Heart right ventricle (tissue), 16 donors: ENCODE results near the gene SOAT2. TPM values are rescaled to one million over a fixed set of nuclear protein-coding genes. Genes with fewer than 3 reads are reported as not detected.
A peak's percentile ranks its signal among the peaks of the same experiment; 100 is the strongest.

Source experiments
- ATAC-seq, 8 donors: fragments of 200-7000 bp; cut with Tn5 transposase; one replicate each; pipeline ENCODE4 v1.9.1; 2020; ENCODE audit warnings: mild to moderate bottlenecking in 8 of 8, moderate library complexity in 8 of 8, moderate number of reproducible peaks in 1 of 8
- DNase-seq, 2 donors: peaks; one replicate each; pipeline ENCODE4 v3.0.0-alpha.2; 2020
- H3K27ac ChIP-seq, 10 donors: fragments of 200-600 bp; sonication (generic) in 2 of 10; one replicate each; pipeline versions ENCODE4 v1.5.0 to v1.8.0; 2020 to 2022; ENCODE audit warnings: mild to moderate bottlenecking in 3 of 10
- H3K27me3 ChIP-seq, 7 donors: fragments of 200-600 bp; one replicate each; pipeline ENCODE4 v1.8.0; 2021 to 2022; ENCODE audit warnings: mild to moderate bottlenecking in 2 of 7
- H3K36me3 ChIP-seq, 9 donors: fragments of 200-600 bp; sonication (generic) in 1 of 9; one replicate each; pipeline versions ENCODE4 v1.5.0 to v1.8.0; 2020 to 2022; ENCODE audit warnings: mild to moderate bottlenecking in 2 of 9
- H3K4me1 ChIP-seq, 9 donors: fragments of 200-600 bp; sonication (generic) in 1 of 9; one replicate each; pipeline versions ENCODE4 v1.5.0 to v1.8.0; 2020 to 2022; ENCODE audit warnings: mild to moderate bottlenecking in 4 of 9
- H3K4me3 ChIP-seq, 10 donors: fragments of 200-600 bp; sonication (generic) in 2 of 10; one replicate each; pipeline versions ENCODE4 v1.5.0 to v1.8.0; 2020 to 2022; ENCODE audit warnings: mild to moderate bottlenecking in 7 of 10, moderate library complexity in 2 of 10
- H3K9me3 ChIP-seq, 11 donors: fragments of 200-600 bp in 10 of 11; sonication (generic) in 2 of 11; one replicate each; pipeline versions ENCODE4 v1.5.0 to v1.8.0; 2013 to 2022; ENCODE audit warnings: mild to moderate bottlenecking in 2 of 11, control low read depth in 1 of 11, moderate library complexity in 1 of 11
- WGBS, 2 donors: extraction: QIAGEN DNeasy Blood & Tissue Kit; methylation state at CpG; one replicate each; pipeline ENCODE4 v1.1.7; 2013; ENCODE audit warnings: inconsistent platforms in 1 of 2; 5-methylcytosine and 5-hydroxymethylcytosine counted together
- intact Hi-C, 10 donors: fragments of 100-400 bp; cut with DNase I; formaldehyde crosslinking; loops; one replicate each; pipeline versions ENCODE4 v1.11.1 to v1.14.2; 2022
- polyA plus RNA-seq, 2 donors: library from polyadenylated mRNA; stranded (reverse); fragments of 200-250 nt; gene quantifications; one replicate each; pipeline ENCODE4 v1.2.3, GENCODE V29; 2013
- total RNA-seq, 10 donors: library from RNA; stranded (reverse); fragmentation: NEBNext Ultra II Directional in 3 of 10; extraction: Animal tissue kit (Norgen Biotek cat#: 25700) in 3 of 10; gene quantifications; one replicate each; pipeline versions ENCODE4 v1.2.1 to v1.2.4, GENCODE V29; 2021 to 2023
- TF ChIP-seq, protein P1 (sequence below), 9 donors: fragments of 200-600 bp; sonication (generic) in 2 of 9; IDR thresholded peaks; one replicate each; pipeline versions ENCODE4 v1.5.0 to v1.8.0; 2021 to 2022; ENCODE audit warnings: antibody characterized with exemption in 9 of 9, mild to moderate bottlenecking in 5 of 9, moderate library complexity in 1 of 9
- donor health status: Arrhythmogenic right ventricular cardiomyopathy.
- donor health status: ischemic (EF 13 %, LVEDD 7.1; RV severe dilation, severe dysfunction).
- donor health status: healthy with polysubstance abuse.
- donor health status: DM: no; HTN: yes; CAD: no.
- donor health status: DM: no; HTN: no; CAD: no.
- donor health status: ischemic (EF 25% LVEDD 6.9; RV normal size, moderate dysfunction).
- donor health status: ischemic (EF 25% LVEDD 5.7; RV mildly dilated, moderate dysfunction).
- donor health status: healthy.
- donor health status: DM: yes; HTN: yes; CAD: no.
- donor health status: Ischemic cardiomyopathy.
- donor health status: ischemic (EF 35%, LVEDD 5.7; RV mildly dilated, moderate dysfunction).
- donor health status: nonischemic (EF 11% LVEDD 7.7; RV severe dilation, severe dysfunction).
- donor health status: DM: yes; HTN: yes; CAD: no.
- donor health status: PGD.
- donor health status: ischemic (EF 29% LVEDD 5.4; RV normal size, mild dysfunction).
- donor health status: nonischemic (EF 23%, LVEDD 6.1; RV moderate dilation, normal function).

Gene SOAT2
- total and polyA plus RNA-seq, 12 donors: 0.03 TPM; not detected in 11

GRCh38 chr12:53059434-53060063, 43.7 kb upstream of the SOAT2 start:
- H3K27me3 ChIP-seq: no peaks in the 10 kb centered on the region
- ATAC-seq (peak in 1 of 8 donors; percentile 0), DNase-seq (no peak)
- H3K4me3 ChIP-seq: no peak overlapping the region
- 91 to 93% methylated on average over 24 of the region's 24 CpGs for WGBS, 2 donors
- H3K4me1 ChIP-seq: peaks cover 47 to 99% (median 71%) of the 10 kb centered on the region in 9 donors
- TF ChIP-seq, protein P1, sequence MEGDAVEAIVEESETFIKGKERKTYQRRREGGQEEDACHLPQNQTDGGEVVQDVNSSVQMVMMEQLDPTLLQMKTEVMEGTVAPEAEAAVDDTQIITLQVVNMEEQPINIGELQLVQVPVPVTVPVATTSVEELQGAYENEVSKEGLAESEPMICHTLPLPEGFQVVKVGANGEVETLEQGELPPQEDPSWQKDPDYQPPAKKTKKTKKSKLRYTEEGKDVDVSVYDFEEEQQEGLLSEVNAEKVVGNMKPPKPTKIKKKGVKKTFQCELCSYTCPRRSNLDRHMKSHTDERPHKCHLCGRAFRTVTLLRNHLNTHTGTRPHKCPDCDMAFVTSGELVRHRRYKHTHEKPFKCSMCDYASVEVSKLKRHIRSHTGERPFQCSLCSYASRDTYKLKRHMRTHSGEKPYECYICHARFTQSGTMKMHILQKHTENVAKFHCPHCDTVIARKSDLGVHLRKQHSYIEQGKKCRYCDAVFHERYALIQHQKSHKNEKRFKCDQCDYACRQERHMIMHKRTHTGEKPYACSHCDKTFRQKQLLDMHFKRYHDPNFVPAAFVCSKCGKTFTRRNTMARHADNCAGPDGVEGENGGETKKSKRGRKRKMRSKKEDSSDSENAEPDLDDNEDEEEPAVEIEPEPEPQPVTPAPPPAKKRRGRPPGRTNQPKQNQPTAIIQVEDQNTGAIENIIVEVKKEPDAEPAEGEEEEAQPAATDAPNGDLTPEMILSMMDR (IDR thresholded peaks at IDR 0.05): no peak
- intact Hi-C loops: loop anchor here in 1 of 10 donors (5.0 to 10.0 kb wide), 2 partner anchors 38 to 135 kb away; partner anchors contain the start of gene IGFBP6
- H3K9me3 ChIP-seq: no peaks in the 10 kb centered on the region
- H3K36me3 ChIP-seq: peaks cover 3 to 100% (median 70%) of the 10 kb centered on the region in 9 donors
- peak overlapping the region in 7 of 10 donors; percentile 17 to 88 (median 65) for H3K27ac ChIP-seq

GRCh38 chr12:53060064-53060720, 43.1 kb upstream of the SOAT2 start:
- DNase-seq: no peak
- 81 to 91% methylated on average over 17 of the region's 17 CpGs for WGBS, 2 donors
- H3K4me3 ChIP-seq: no peak overlapping the region
- peaks cover 46 to 99% (median 70%) of the 10 kb centered on the region in 9 donors for H3K4me1 ChIP-seq
- no peak for ATAC-seq
- peak overlapping the region in 9 of 10 donors; percentile 17 to 88 (median 58) for H3K27ac ChIP-seq
- H3K9me3 ChIP-seq: no peaks in the 10 kb centered on the region
- no peaks in the 10 kb centered on the region for H3K27me3 ChIP-seq
- peaks cover 3 to 100% (median 76%) of the 10 kb centered on the region in 9 donors for H3K36me3 ChIP-seq
- intact Hi-C loops: loop anchor here in 1 of 10 donors (5.0 to 10.0 kb wide), 2 partner anchors 37 to 135 kb away; partner anchors contain the start of gene IGFBP6
- TF ChIP-seq, protein P1 (IDR thresholded peaks at IDR 0.05): no peak

DNA sequence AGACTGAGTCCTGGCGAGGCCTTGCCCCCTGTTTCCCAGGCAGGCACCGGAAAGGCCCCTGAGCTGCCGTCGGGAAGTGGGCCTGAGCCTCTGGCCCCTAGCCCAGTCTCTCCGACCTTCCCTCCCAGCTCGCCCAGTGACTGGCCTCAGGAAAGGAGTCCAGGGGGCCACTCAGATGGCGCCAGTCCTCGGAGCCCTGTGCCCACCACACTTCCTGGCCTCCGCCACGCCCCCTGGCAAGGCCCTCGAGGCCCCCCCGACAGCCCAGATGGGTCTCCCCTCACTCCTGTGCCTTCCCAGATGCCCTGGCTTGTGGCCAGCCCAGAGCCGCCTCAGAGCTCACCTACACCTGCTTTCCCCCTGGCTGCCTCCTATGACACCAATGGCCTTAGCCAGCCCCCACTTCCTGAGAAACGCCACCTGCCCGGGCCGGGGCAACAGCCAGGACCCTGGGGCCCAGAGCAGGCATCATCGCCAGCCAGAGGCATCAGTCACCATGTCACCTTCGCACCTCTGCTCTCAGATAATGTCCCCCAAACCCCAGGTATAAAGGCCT, 42.5 kb upstream of the SOAT2 start:
- peak in 1 of 2 donors; percentile 43 for DNase-seq
- WGBS, 2 donors: 59 to 65% methylated on average over 17 to 18 of the region's 18 CpGs
- Histone ChIP-seq H3K4me1 (peaks cover 40 to 99% (median 71%) of the 10 kb centered on the region in 9 donors), H3K36me3 (peaks cover 0 to 100% (median 78%) of the 10 kb centered on the region in 9 donors), H3K27ac (peak overlapping the region in 9 of 10 donors; percentile 17 to 88 (median 58)), H3K9me3 (no peaks in the 10 kb centered on the region), H3K4me3 (no peak overlapping the region), H3K27me3 (no peaks in the 10 kb centered on the region)
- ATAC-seq: no peak
- intact Hi-C loops: loop anchor here in 1 of 10 donors (5.0 to 10.0 kb wide), 2 partner anchors 37 to 134 kb away; partner anchors contain the start of gene IGFBP6
- TF ChIP-seq, protein P1 (IDR thresholded peaks at IDR 0.05): no peak

DNA sequence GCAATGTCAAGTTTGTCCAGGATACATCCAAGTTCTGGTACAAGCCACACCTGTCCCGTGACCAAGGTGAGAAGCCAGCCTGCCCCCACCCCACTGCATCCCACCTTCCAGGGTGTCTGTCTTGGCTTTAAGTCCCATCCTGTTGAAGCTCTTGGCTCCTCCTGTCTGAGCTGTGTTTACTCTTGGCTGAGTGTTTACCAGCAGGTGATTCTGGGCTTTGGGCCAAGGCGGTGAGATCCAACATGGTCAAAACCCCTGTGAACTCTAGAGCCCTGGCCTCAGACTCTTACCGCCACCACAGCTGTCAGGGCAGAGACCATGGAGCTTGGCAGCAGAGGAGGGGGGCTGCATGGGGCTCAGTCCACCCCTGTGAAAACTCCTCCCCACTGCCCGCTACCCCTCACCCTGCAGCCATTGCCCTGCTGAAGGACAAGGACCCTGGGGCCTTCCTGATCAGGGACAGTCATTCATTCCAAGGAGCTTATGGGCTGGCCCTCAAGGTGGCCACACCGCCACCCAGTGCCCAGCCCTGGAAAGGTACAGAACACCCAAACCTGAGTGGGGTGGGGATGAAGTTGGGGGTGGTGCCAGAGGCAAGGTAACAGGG, 41.8 kb upstream of the SOAT2 start:
- Histone ChIP-seq H3K27me3 (no peaks in the 10 kb centered on the region), H3K4me3 (no peak overlapping the region), H3K9me3 (no peaks in the 10 kb centered on the region), H3K27ac (peak overlapping the region in 8 of 10 donors; percentile 17 to 88 (median 64)), H3K36me3 (peaks cover 0 to 99% (median 75%) of the 10 kb centered on the region in 9 donors), H3K4me1 (peaks cover 45 to 99% (median 75%) of the 10 kb centered on the region in 9 donors)
- TF ChIP-seq, protein P1 (IDR thresholded peaks at IDR 0.05): peak in 1 of 9 donors; percentile 23
- ATAC-seq (no peak), DNase-seq (no peak)
- WGBS, 2 donors: 82 to 83% methylated on average over 5 of the region's 5 CpGs
- intact Hi-C loops: loop anchor here in 1 of 10 donors (5.0 to 10.0 kb wide), 2 partner anchors 36 to 133 kb away; partner anchors contain the start of gene IGFBP6
